ENCODE results near the gene SUPT4H1.

SUPT4H1 gene

GRCh38 chr17:58336456-58337209 lies 15.4 kb downstream of the SUPT4H1 start:
- Histone ChIP-seq H2AK5ac (ENCODE audit: low read length) (peak overlapping the region; percentile 4), H3K4me1 (ENCODE audit: control insufficient read depth, low read depth, low read length) (peaks cover 24% of the 10 kb centered on the region)

GRCh38 chr17:58335779-58336455 lies 16.1 kb downstream of the SUPT4H1 start:
- no CpG with 5 or more reads among the region's 4 CpGs for WGBS (ENCODE audit: extremely low coverage, insufficient coverage, low lambda C conversion rate)

More at GRCh38 chr17:58336456-58337209, 15.4 kb downstream of the SUPT4H1 start:
- Histone ChIP-seq H3K4ac (ENCODE audit: low read depth, low read length) (no peak overlapping the region), H3K27me3 (ENCODE audit: insufficient read depth, low read length, poor library complexity) (no peaks in the 10 kb centered on the region), H3K4me3 (ENCODE audit: low read length) (no peak overlapping the region), H3K56ac (ENCODE audit: low read length) (peak overlapping the region; percentile 59), H3K4me2 (ENCODE audit: low read length) (no peak overlapping the region), H2BK120ac (ENCODE audit: low read depth, low read length) (no peak overlapping the region), H3K79me1 (ENCODE audit: low read length) (no peaks in the 10 kb centered on the region), H4K5ac (ENCODE audit: low read length) (no peak overlapping the region), H3K27ac (ENCODE audit: low read depth, low read length) (no peak overlapping the region), H3K9ac (ENCODE audit: low read length) (no peak overlapping the region), H3K18ac (ENCODE audit: low read length) (no peak overlapping the region), H3K79me2 (ENCODE audit: control insufficient read depth, insufficient read depth, low read length) (no peaks in the 10 kb centered on the region), H3K36me3 (ENCODE audit: control insufficient read depth, insufficient read depth, low read length) (no peaks in the 10 kb centered on the region), H4K8ac (ENCODE audit: low read depth, low read length) (no peak overlapping the region), H2BK15ac (replicated peaks; ENCODE audit: low read depth) (no peak overlapping the region), H2BK5ac (ENCODE audit: low read length) (no peak overlapping the region), H3K23ac (ENCODE audit: low read length) (no peak overlapping the region)
- no CpG with 5 or more reads among the region's 5 CpGs for WGBS (ENCODE audit: extremely low coverage, insufficient coverage, low lambda C conversion rate)
- DNase-seq: no peak

GRCh38 chr17:58335061-58335731 lies 16.8 kb downstream of the SUPT4H1 start:
- Histone ChIP-seq H3K79me2 (ENCODE audit: control insufficient read depth, insufficient read depth, low read length) (no peaks in the 10 kb centered on the region), H3K56ac (ENCODE audit: low read length) (peak overlapping the region; percentile 51), H2BK5ac (ENCODE audit: low read length) (no peak overlapping the region), H3K4me1 (ENCODE audit: control insufficient read depth, low read depth, low read length) (peaks cover 27% of the 10 kb centered on the region), H3K4me2 (ENCODE audit: low read length) (no peak overlapping the region), H3K36me3 (ENCODE audit: control insufficient read depth, insufficient read depth, low read length) (no peaks in the 10 kb centered on the region), H3K27me3 (ENCODE audit: insufficient read depth, low read length, poor library complexity) (no peaks in the 10 kb centered on the region), H4K5ac (ENCODE audit: low read length) (no peak overlapping the region), H3K9ac (ENCODE audit: low read length) (peak overlapping the region; percentile 2), H2BK15ac (replicated peaks; ENCODE audit: low read depth) (no peak overlapping the region), H3K27ac (ENCODE audit: low read depth, low read length) (no peak overlapping the region), H3K4ac (ENCODE audit: low read depth, low read length) (no peak overlapping the region), H2AK5ac (ENCODE audit: low read length) (no peak overlapping the region), H3K79me1 (ENCODE audit: low read length) (no peaks in the 10 kb centered on the region), H3K18ac (ENCODE audit: low read length) (no peak overlapping the region), H2BK120ac (ENCODE audit: low read depth, low read length) (no peak overlapping the region), H3K4me3 (ENCODE audit: low read length) (no peak overlapping the region), H3K23ac (ENCODE audit: low read length) (no peak overlapping the region), H4K8ac (ENCODE audit: low read depth, low read length) (no peak overlapping the region)
- no CpG with 5 or more reads among the region's 10 CpGs for WGBS (ENCODE audit: extremely low coverage, insufficient coverage, low lambda C conversion rate)
- DNase-seq: no peak

More at GRCh38 chr17:58335779-58336455, 16.1 kb downstream of the SUPT4H1 start:
- Histone ChIP-seq H2BK120ac (ENCODE audit: low read depth, low read length) (no peak overlapping the region), H2BK5ac (ENCODE audit: low read length) (no peak overlapping the region), H3K27me3 (ENCODE audit: insufficient read depth, low read length, poor library complexity) (no peaks in the 10 kb centered on the region), H2AK5ac (ENCODE audit: low read length) (no peak overlapping the region), H3K4me2 (ENCODE audit: low read length) (no peak overlapping the region), H3K4me1 (ENCODE audit: control insufficient read depth, low read depth, low read length) (peaks cover 26% of the 10 kb centered on the region), H4K5ac (ENCODE audit: low read length) (no peak overlapping the region), H2BK15ac (replicated peaks; ENCODE audit: low read depth) (no peak overlapping the region), H3K18ac (ENCODE audit: low read length) (no peak overlapping the region), H3K79me1 (ENCODE audit: low read length) (no peaks in the 10 kb centered on the region), H4K8ac (ENCODE audit: low read depth, low read length) (no peak overlapping the region), H3K4ac (ENCODE audit: low read depth, low read length) (no peak overlapping the region), H3K27ac (ENCODE audit: low read depth, low read length) (no peak overlapping the region), H3K23ac (ENCODE audit: low read length) (no peak overlapping the region), H3K79me2 (ENCODE audit: control insufficient read depth, insufficient read depth, low read length) (no peaks in the 10 kb centered on the region), H3K9ac (ENCODE audit: low read length) (peak overlapping the region; percentile 2), H3K4me3 (ENCODE audit: low read length) (no peak overlapping the region), H3K36me3 (ENCODE audit: control insufficient read depth, insufficient read depth, low read length) (no peaks in the 10 kb centered on the region), H3K56ac (ENCODE audit: low read length) (peak overlapping the region; percentile 59)
- DNase-seq: peak; percentile 51

GRCh38 chr17:58334661-58335060 lies 17.3 kb downstream of the SUPT4H1 start:
- WGBS (ENCODE audit: extremely low coverage, insufficient coverage, low lambda C conversion rate): no CpG with 5 or more reads among the region's 9 CpGs
- Histone ChIP-seq H2BK120ac (ENCODE audit: low read depth, low read length) (no peak overlapping the region), H3K79me2 (ENCODE audit: control insufficient read depth, insufficient read depth, low read length) (no peaks in the 10 kb centered on the region), H3K9ac (ENCODE audit: low read length) (no peak overlapping the region), H3K36me3 (ENCODE audit: control insufficient read depth, insufficient read depth, low read length) (no peaks in the 10 kb centered on the region), H4K5ac (ENCODE audit: low read length) (no peak overlapping the region), H3K4me2 (ENCODE audit: low read length) (no peak overlapping the region), H4K8ac (ENCODE audit: low read depth, low read length) (no peak overlapping the region), H3K18ac (ENCODE audit: low read length) (no peak overlapping the region), H3K79me1 (ENCODE audit: low read length) (no peaks in the 10 kb centered on the region), H3K4me1 (ENCODE audit: control insufficient read depth, low read depth, low read length) (peaks cover 27% of the 10 kb centered on the region), H3K27me3 (ENCODE audit: insufficient read depth, low read length, poor library complexity) (no peaks in the 10 kb centered on the region), H3K23ac (ENCODE audit: low read length) (no peak overlapping the region), H2BK5ac (ENCODE audit: low read length) (no peak overlapping the region), H2BK15ac (replicated peaks; ENCODE audit: low read depth) (no peak overlapping the region), H3K4me3 (ENCODE audit: low read length) (no peak overlapping the region), H2AK5ac (ENCODE audit: low read length) (no peak overlapping the region), H3K4ac (ENCODE audit: low read depth, low read length) (no peak overlapping the region), H3K27ac (ENCODE audit: low read depth, low read length) (no peak overlapping the region), H3K56ac (ENCODE audit: low read length) (no peak overlapping the region)
- DNase-seq: no peak

- Histone ChIP-seq H4K8ac (ENCODE audit: low read depth, low read length) (no peak overlapping the region), H2BK15ac (replicated peaks; ENCODE audit: low read depth) (no peak overlapping the region), H3K79me1 (ENCODE audit: low read length) (no peaks in the 10 kb centered on the region), H3K23ac (ENCODE audit: low read length) (no peak overlapping the region), H2BK120ac (ENCODE audit: low read depth, low read length) (no peak overlapping the region), H3K4me1 (ENCODE audit: control insufficient read depth, low read depth, low read length) (peaks cover 24% of the 10 kb centered on the region), H3K56ac (ENCODE audit: low read length) (no peak overlapping the region), H3K27ac (ENCODE audit: low read depth, low read length) (no peak overlapping the region), H3K9ac (ENCODE audit: low read length) (no peak overlapping the region), H3K18ac (ENCODE audit: low read length) (no peak overlapping the region), H3K27me3 (ENCODE audit: insufficient read depth, low read length, poor library complexity) (no peaks in the 10 kb centered on the region), H3K79me2 (ENCODE audit: control insufficient read depth, insufficient read depth, low read length) (no peaks in the 10 kb centered on the region), H3K36me3 (ENCODE audit: control insufficient read depth, insufficient read depth, low read length) (no peaks in the 10 kb centered on the region), H3K4me3 (ENCODE audit: low read length) (no peak overlapping the region), H2AK5ac (ENCODE audit: low read length) (no peak overlapping the region), H3K4ac (ENCODE audit: low read depth, low read length) (no peak overlapping the region), H2BK5ac (ENCODE audit: low read length) (no peak overlapping the region), H4K5ac (ENCODE audit: low read length) (no peak overlapping the region), H3K4me2 (ENCODE audit: low read length) (no peak overlapping the region)
- WGBS (ENCODE audit: extremely low coverage, insufficient coverage, low lambda C conversion rate): no CpG with 5 or more reads among the region's 5 CpGs
- no peak for DNase-seq
These were observed 17.7 kb downstream of the SUPT4H1 start for GRCh38 chr17:58334256-58334655.
